Keratinocyte (primary cell): ENCODE data around the gene SRR. TPM values are rescaled to one million over a fixed set of nuclear protein-coding genes. Genes with fewer than 3 reads are reported as not detected.

ENCODE experiments used
- DNase-seq: peaks from one replicate; pipeline ENCODE4 v3.0.0-alpha.2; 2011; ENCODE audit warnings: low read depth, missing footprints, low spot score
- FAIRE-seq: peaks from 2 replicates; lab custom pipeline; 2011; peaks lifted over from hg19 to GRCh38; lab: Jason Lieb, UNC
- H2AFZ ChIP-seq: 2 replicates; pipeline ENCODE4 v1.6.0; 2012; ENCODE audit warnings: low read length, control low read depth, inconsistent platforms; ENCODE audit not compliant: control insufficient read depth
- H3K27ac ChIP-seq: 2 replicates; pipeline ENCODE4 v1.5.1; 2011; ENCODE audit warnings: low read length; ENCODE audit not compliant: control insufficient read depth, insufficient read depth
- H3K27me3 ChIP-seq: 3 replicates; pipeline ENCODE4 v1.6.0; 2011; ENCODE audit warnings: low read length; ENCODE audit not compliant: control insufficient read depth, insufficient read depth; ENCODE audit errors: extremely low read depth
- H3K36me3 ChIP-seq, 2 experiments: 2 replicates in 1 of 2; 3 replicates in 1 of 2; pipeline ENCODE4 v1.5.1; 2011; ENCODE audit warnings: low read length in 2 of 2, mild to moderate bottlenecking in 1 of 2; ENCODE audit not compliant: control insufficient read depth in 2 of 2, insufficient read depth in 2 of 2; ENCODE audit errors: extremely low read depth in 1 of 2
- H3K4me1 ChIP-seq: 3 replicates; pipeline ENCODE4 v1.5.1; 2011; ENCODE audit warnings: low read length; ENCODE audit not compliant: control insufficient read depth, insufficient read depth; ENCODE audit errors: extremely low read depth
- H3K4me2 ChIP-seq: 3 replicates; pipeline ENCODE4 v1.6.0; 2011; ENCODE audit warnings: low read depth, low read length; ENCODE audit not compliant: control insufficient read depth, insufficient read depth; ENCODE audit errors: extremely low read depth
- H3K4me3 ChIP-seq, 3 experiments: fragments of 200-600 bp in 1 of 3; sonication (generic) in 1 of 3; 2 replicates in 2 of 3; 3 replicates in 1 of 3; pipeline ENCODE4 v1.5.1; 2011 to 2016; ENCODE audit warnings: low read length in 3 of 3, mild to moderate bottlenecking in 3 of 3, control low read depth in 2 of 3, inconsistent platforms in 1 of 3, low read depth in 1 of 3, mixed read lengths in 1 of 3, mixed run types in 1 of 3, moderate library complexity in 1 of 3; ENCODE audit not compliant: control insufficient read depth in 2 of 3, insufficient read depth in 2 of 3; ENCODE audit errors: extremely low read depth in 1 of 3
- H3K79me2 ChIP-seq: 2 replicates; pipeline ENCODE4 v1.6.0; 2012; ENCODE audit warnings: low read length; ENCODE audit not compliant: control insufficient read depth, insufficient read depth
- H3K9ac ChIP-seq: 3 replicates; pipeline ENCODE4 v1.6.0; 2011; ENCODE audit warnings: low read length; ENCODE audit not compliant: control insufficient read depth, insufficient read depth; ENCODE audit errors: extremely low read depth
- H3K9me1 ChIP-seq: 3 replicates; pipeline ENCODE4 v1.6.0; 2011; ENCODE audit warnings: low read length; ENCODE audit not compliant: control insufficient read depth, insufficient read depth; ENCODE audit errors: extremely low read depth
- H3K9me3 ChIP-seq: 2 replicates; pipeline ENCODE4 v1.5.1; 2012; ENCODE audit warnings: low read depth, low read length; ENCODE audit not compliant: control insufficient read depth
- H4K20me1 ChIP-seq: 3 replicates; pipeline ENCODE4 v1.6.0; 2011; ENCODE audit warnings: low read length; ENCODE audit not compliant: control insufficient read depth, insufficient read depth; ENCODE audit errors: extremely low read depth
- CTCF ChIP-seq, 3 experiments: IDR thresholded peaks in 1 of 3; conservative IDR thresholded peaks in 1 of 3; optimal IDR thresholded peaks in 1 of 3; 2 replicates in 2 of 3; 3 replicates in 1 of 3; pipeline versions ENCODE3 to v1.5.1; 2011; ENCODE audit warnings: low read length in 3 of 3, mild to moderate bottlenecking in 3 of 3, moderate library complexity in 2 of 3, control low read depth in 1 of 3, inconsistent platforms in 1 of 3; ENCODE audit not compliant: insufficient read depth in 2 of 3; ENCODE audit errors: extremely low read depth in 1 of 3
- EZH2 ChIP-seq: IDR thresholded peaks from one replicate; pipeline ENCODE4 v1.6.1; 2012; ENCODE audit warnings: inconsistent platforms, mild to moderate bottlenecking, low read length, moderate library complexity
- dilution Hi-C: fragments of 300-500 bp; cut with MboI; formaldehyde crosslinking; loops from one replicate; pipeline ENCODE4 v1.7.0; 2020; ENCODE audit warnings: low sequenced_read_pairs; ENCODE audit not compliant: extremely low pct_ligation_motif_present
- polyA plus RNA-seq, 5 experiments: library from polyadenylated mRNA; depleted of rRNA in 3 of 5; stranded (reverse) in 3 of 5; stranded (forward) in 1 of 5; unstranded in 1 of 5; fragments of >200 nt; gene quantifications; 1 replicate in 1 of 5; 2 replicates in 3 of 5; 3 replicates in 1 of 5; pipeline versions ENCODE4 v1.2.1 to v1.2.3, GENCODE V29; 2011 to 2012; ENCODE audit warnings: missing spikeins in 2 of 5, low read depth in 1 of 5, low replicate concordance in 1 of 5

SRR gene
- polyA plus RNA-seq, 1 donor (not counting 4 experiments of a cell fraction or from before 2014, with no cell fraction given), result 17.7 TPM

- dilution Hi-C loops, result no loop called here
- H3K9me3 ChIP-seq, result no peaks in the 10 kb centered on the region
- FAIRE-seq (no peak), DNase-seq (no peak)
- H3K36me3 ChIP-seq, result peaks cover 23 to 24% of the 10 kb centered on the region in 2 experiments
- peaks cover 14% of the 10 kb centered on the region for H3K4me1 ChIP-seq
- H3K4me3 ChIP-seq, result no peak overlapping the region
- peaks cover 3% of the 10 kb centered on the region for H3K9me1 ChIP-seq
- peaks cover 63% of the 10 kb centered on the region for H3K79me2 ChIP-seq
- H4K20me1 ChIP-seq, result no peaks in the 10 kb centered on the region
- H2AFZ ChIP-seq, result no peak overlapping the region
- H3K27me3 ChIP-seq, result no peaks in the 10 kb centered on the region
- TF ChIP-seq EZH2 (no peak), CTCF (optimal IDR thresholded peaks at IDR 0.05 in 1 of 3, IDR thresholded peaks at IDR 0.05 in 1 of 3, conservative IDR thresholded peaks at IDR 0.05 in 1 of 3; ENCODE audit: extremely low read depth in 1 of 3, insufficient read depth in 2 of 3, low read length in 3 of 3) (no peak)
- H3K4me2 ChIP-seq, result no peak overlapping the region
- no peak overlapping the region for H3K9ac ChIP-seq
- H3K27ac ChIP-seq, result no peak overlapping the region
These were observed 4.6 kb upstream of the SRR start for GRCh38 chr17:2299136-2299535.

- H3K27me3 ChIP-seq, result no peaks in the 10 kb centered on the region
- TF ChIP-seq CTCF (optimal IDR thresholded peaks at IDR 0.05 in 1 of 3, IDR thresholded peaks at IDR 0.05 in 1 of 3, conservative IDR thresholded peaks at IDR 0.05 in 1 of 3; ENCODE audit: extremely low read depth in 1 of 3, insufficient read depth in 2 of 3, low read length in 3 of 3), result no peak
- no peak for TF ChIP-seq EZH2
- no peak for FAIRE-seq
- H3K9ac ChIP-seq, result no peak overlapping the region
- no peak overlapping the region for H3K4me3 ChIP-seq
- no peak for DNase-seq
- H3K4me2 ChIP-seq, result no peak overlapping the region
- no peak overlapping the region for H3K27ac ChIP-seq
- no peaks in the 10 kb centered on the region for H3K9me3 ChIP-seq
- H3K36me3 ChIP-seq, result peaks cover 16 to 24% of the 10 kb centered on the region in 2 experiments
- no peaks in the 10 kb centered on the region for H4K20me1 ChIP-seq
- H3K9me1 ChIP-seq, result peaks cover 3% of the 10 kb centered on the region
- dilution Hi-C loops, result no loop called here
- H3K4me1 ChIP-seq, result peaks cover 14% of the 10 kb centered on the region
- H3K79me2 ChIP-seq, result peaks cover 63% of the 10 kb centered on the region
- no peak overlapping the region for H2AFZ ChIP-seq
These were observed 4.0 kb upstream of the SRR start for GRCh38 chr17:2299756-2300155.
